Gastroesophageal sphincter (tissue), 4 donors: ENCODE measurements around the gene PKHD1. TPM values are rescaled to one million over a fixed set of nuclear protein-coding genes. Genes with fewer than 3 reads are reported as not detected.

Source experiments
- ATAC-seq: fragments of 150-250 bp; one replicate; pipeline ENCODE4 v1.9.1; 2016; ENCODE audit warnings: mild to moderate bottlenecking, moderate library complexity
- H3K27ac ChIP-seq, 4 donors: fragments of 200-600 bp; sonication (generic) in 3 of 4; 1 replicate in 3 of 4; 2 replicates in 1 of 4; pipeline ENCODE4 v1.5.1; 2016 to 2019
- H3K27me3 ChIP-seq: fragments of 200-600 bp; sonication (generic); one replicate; pipeline ENCODE4 v1.5.1; 2019
- H3K36me3 ChIP-seq, 2 donors: fragments of 200-600 bp; sonication (generic); one replicate each; pipeline ENCODE4 v1.5.1; 2019; ENCODE audit warnings: control low read depth in 1 of 2
- H3K4me1 ChIP-seq, 3 donors: fragments of 200-600 bp; sonication (generic); 1 replicate in 2 of 3; 2 replicates in 1 of 3; pipeline ENCODE4 v1.5.1; 2016 to 2019; ENCODE audit warnings: control low read depth in 2 of 3
- H3K4me3 ChIP-seq, 2 donors: fragments of 200-600 bp; sonication (generic); one replicate each; pipeline ENCODE4 v1.5.1; 2019; ENCODE audit warnings: mild to moderate bottlenecking in 1 of 2, moderate library complexity in 1 of 2
- H3K9me3 ChIP-seq, 3 donors: fragments of 200-600 bp; sonication (generic); one replicate each; pipeline ENCODE4 v1.5.1; 2017 to 2019; ENCODE audit warnings: control low read depth in 2 of 3
- CTCF ChIP-seq, 4 experiments: fragments of 200-600 bp in 2 of 4; fragments of 450-650 bp in 2 of 4; sonication (generic) in 1 of 4; IDR thresholded peaks; one replicate each; pipeline ENCODE4 v1.5.1; 2017 to 2019; ENCODE audit warnings: antibody characterized with exemption in 4 of 4, mild to moderate bottlenecking in 2 of 4, moderate library complexity in 2 of 4
- EP300 ChIP-seq: sonication (generic); formaldehyde crosslinking; IDR thresholded peaks from one replicate; pipeline ENCODE4 v1.6.1; 2017; ENCODE audit warnings: antibody characterized with exemption, mild to moderate bottlenecking
- POLR2A ChIP-seq, 2 donors: fragments of 450-650 bp; IDR thresholded peaks; one replicate each; pipeline ENCODE4 v1.6.1; 2017; ENCODE audit warnings: antibody characterized with exemption in 2 of 2, mild to moderate bottlenecking in 2 of 2, moderate library complexity in 1 of 2
- POLR2AphosphoS5 ChIP-seq: sonication (generic); formaldehyde crosslinking; IDR thresholded peaks from one replicate; pipeline ENCODE4 v1.6.1; 2017; ENCODE audit warnings: antibody characterized with exemption
- WGBS, 2 donors: methylation state at CpG; one replicate each; pipeline ENCODE4 v1.1.5; 2018; ENCODE audit warnings: low coverage in 1 of 2; 5-methylcytosine and 5-hydroxymethylcytosine counted together
- total RNA-seq, 4 donors: library from RNA; depleted of rRNA; stranded (reverse); fragments of >200 nt; gene quantifications; one replicate each; pipeline ENCODE4 v1.1.0, GENCODE V29; 2016

Gene PKHD1
- total RNA-seq, 4 donors from 2014 or later = under 0.01 TPM; not detected in 3

- no peaks in the 10 kb centered on the region for H3K27me3 ChIP-seq
- H3K9me3 ChIP-seq = peaks cover 0 to 18% (median 0%) of the 10 kb centered on the region in 3 donors
- no peak overlapping the region for H3K4me3 ChIP-seq
- H3K36me3 ChIP-seq = no peaks in the 10 kb centered on the region
- no peaks in the 10 kb centered on the region for H3K4me1 ChIP-seq
- no peak for ATAC-seq
- 6 to 67% methylated on average over 1 of the region's 1 CpG for WGBS, 2 donors
- TF ChIP-seq POLR2AphosphoS5 (no peak), POLR2A (IDR thresholded peaks at IDR 0.05) (no peak), EP300 (no peak), CTCF (IDR thresholded peaks at IDR 0.05) (no peak)
- H3K27ac ChIP-seq = no peak overlapping the region
These were observed 295.0 kb downstream of the PKHD1 start for GRCh38 chr6:51792273-51793030.

GRCh38 chr6:51790946-51791345 lies 296.5 kb downstream of the PKHD1 start:
- Histone ChIP-seq H3K9me3 (peaks cover 0 to 8% (median 0%) of the 10 kb centered on the region in 3 donors), H3K36me3 (no peaks in the 10 kb centered on the region), H3K27me3 (no peaks in the 10 kb centered on the region), H3K4me1 (no peaks in the 10 kb centered on the region), H3K4me3 (no peak overlapping the region), H3K27ac (no peak overlapping the region)
- TF ChIP-seq POLR2A (IDR thresholded peaks at IDR 0.05) (no peak), CTCF (IDR thresholded peaks at IDR 0.05) (no peak)
- no peak for ATAC-seq
- 66 to 68% methylated on average over 3 to 5 of the region's 5 CpGs for WGBS, 2 donors

GRCh38 chr6:51788121-51788520 lies 299.3 kb downstream of the PKHD1 start:
- 56 to 60% methylated on average over 1 of the region's 1 CpG for WGBS, 2 donors
- TF ChIP-seq POLR2A (IDR thresholded peaks at IDR 0.05) (no peak), CTCF (IDR thresholded peaks at IDR 0.05) (no peak), EP300 (no peak), POLR2AphosphoS5 (no peak)
- Histone ChIP-seq H3K9me3 (no peaks in the 10 kb centered on the region), H3K36me3 (no peaks in the 10 kb centered on the region), H3K27ac (no peak overlapping the region), H3K4me1 (no peaks in the 10 kb centered on the region), H3K27me3 (no peaks in the 10 kb centered on the region), H3K4me3 (no peak overlapping the region)
- ATAC-seq = no peak

- TF ChIP-seq CTCF (IDR thresholded peaks at IDR 0.05) = no peak
- TF ChIP-seq POLR2AphosphoS5 = no peak
- TF ChIP-seq POLR2A (IDR thresholded peaks at IDR 0.05) = no peak
- no peak for TF ChIP-seq EP300
- Histone ChIP-seq H3K4me1 (no peaks in the 10 kb centered on the region), H3K27ac (no peak overlapping the region), H3K36me3 (no peaks in the 10 kb centered on the region), H3K9me3 (no peaks in the 10 kb centered on the region), H3K27me3 (no peaks in the 10 kb centered on the region), H3K4me3 (no peak overlapping the region)
- WGBS, 2 donors = 47 to 61% methylated on average over 2 of the region's 2 CpGs
- ATAC-seq = no peak
These were observed 308.7 kb downstream of the PKHD1 start for GRCh38 chr6:51778666-51779065.

GRCh38 chr6:51777618-51778017 lies 309.8 kb downstream of the PKHD1 start:
- no peaks in the 10 kb centered on the region for H3K36me3 ChIP-seq
- no peak overlapping the region for H3K4me3 ChIP-seq
- no peaks in the 10 kb centered on the region for H3K27me3 ChIP-seq
- no peak overlapping the region for H3K27ac ChIP-seq
- no peak for ATAC-seq
- TF ChIP-seq POLR2A (IDR thresholded peaks at IDR 0.05) (no peak), EP300 (no peak), POLR2AphosphoS5 (no peak), CTCF (IDR thresholded peaks at IDR 0.05) (no peak)
- H3K9me3 ChIP-seq = no peaks in the 10 kb centered on the region
- 76 to 81% methylated on average over 4 to 5 of the region's 5 CpGs for WGBS, 2 donors
- no peaks in the 10 kb centered on the region for H3K4me1 ChIP-seq
